Transverse colon (tissue), 4 donors: ENCODE data around the gene SERP2. TPM values are rescaled to one million over a fixed set of nuclear protein-coding genes. Genes with fewer than 3 reads are reported as not detected.

Experiments used
- DNase-seq: peaks from one replicate; pipeline ENCODE4 v3.0.0-alpha.2; 2019
- H3K27ac ChIP-seq, 4 donors: fragments of 200-600 bp; sonication (generic); 2 replicates each; pipeline ENCODE4 v1.5.1; 2016 to 2018; ENCODE audit warnings: inconsistent platforms in 4 of 4
- H3K27me3 ChIP-seq: fragments of 200-600 bp; sonication (generic); 2 replicates; pipeline ENCODE4 v1.5.1; 2017; ENCODE audit warnings: inconsistent platforms
- H3K36me3 ChIP-seq, 4 donors: fragments of 200-600 bp; sonication (generic); 2 replicates each; pipeline ENCODE4 v1.5.1; 2017 to 2019; ENCODE audit warnings: inconsistent platforms in 4 of 4
- H3K4me1 ChIP-seq, 4 donors: fragments of 200-600 bp; sonication (generic); 2 replicates each; pipeline ENCODE4 v1.5.1; 2017 to 2020; ENCODE audit warnings: inconsistent platforms in 4 of 4
- H3K4me3 ChIP-seq, 4 donors: fragments of 200-600 bp; sonication (generic); 1 replicate in 1 of 4; 2 replicates in 3 of 4; pipeline versions ENCODE4 v1.5.1 to v1.6.1; 2017 to 2019; ENCODE audit warnings: inconsistent platforms in 4 of 4
- H3K9me3 ChIP-seq, 2 donors: fragments of 200-600 bp; sonication (generic); 2 replicates each; pipeline ENCODE4 v1.5.1; 2017 to 2019; ENCODE audit warnings: inconsistent platforms in 2 of 2
- CTCF ChIP-seq, 5 experiments: fragments of 200-600 bp in 3 of 5; fragments of 450-650 bp in 2 of 5; sonication (generic) in 3 of 5; IDR thresholded peaks; 1 replicate in 2 of 5; 2 replicates in 3 of 5; pipeline ENCODE4 v1.5.1; 2016 to 2017; ENCODE audit warnings: antibody characterized with exemption in 5 of 5, inconsistent platforms in 3 of 5, mild to moderate bottlenecking in 2 of 5, moderate library complexity in 1 of 5
- EP300 ChIP-seq: sonication (generic); formaldehyde crosslinking; IDR thresholded peaks from one replicate; pipeline ENCODE4 v1.6.1; 2017; ENCODE audit warnings: antibody characterized with exemption, low read depth
- POLR2A ChIP-seq: fragments of 450-650 bp; IDR thresholded peaks from one replicate; pipeline ENCODE4 v1.6.1; 2016; ENCODE audit warnings: antibody characterized with exemption, mild to moderate bottlenecking, moderate library complexity
- POLR2AphosphoS5 ChIP-seq, 3 donors: sonication (generic); formaldehyde crosslinking; IDR thresholded peaks; one replicate each; pipeline ENCODE4 v1.6.1; 2016; ENCODE audit warnings: antibody characterized with exemption in 3 of 3
- WGBS, 2 donors: methylation state at CpG; one replicate each; pipeline ENCODE4 v1.1.5; 2018; ENCODE audit warnings: low coverage in 1 of 2; 5-methylcytosine and 5-hydroxymethylcytosine counted together
- in situ Hi-C, 4 donors: fragments of 200-750 bp; cut with MboI; loops; one replicate each; pipeline versions ENCODE4 v1.15.0 to v1.15.1; 2017; ENCODE audit warnings: low sequenced_read_pairs in 3 of 4, low pct_ligation_motif_present in 1 of 4, low pct_unique_long_range_greater_than_20kb in 1 of 4
- intact Hi-C: fragments of 100-400 bp; cut with DNase I; formaldehyde crosslinking; loops from one replicate; pipeline ENCODE4 v1.15.1; 2023; ENCODE audit warnings: low total_unique reads
- total RNA-seq, 4 donors: library from RNA; depleted of rRNA; stranded (reverse); fragments of >200 nt; gene quantifications; one replicate each; pipeline ENCODE4 v1.1.0, GENCODE V29; 2016

SERP2 gene
- total RNA-seq, 4 donors from 2014 or later: 1.8 to 2.4 TPM; not detected in 2

GRCh38 chr13:44383945-44384344 lies 10.3 kb downstream of the SERP2 start:
- 83 to 84% methylated on average over 3 to 5 of the region's 5 CpGs for WGBS, 2 donors
- intact Hi-C loops: no loop called here
- Histone ChIP-seq H3K27me3 (no peaks in the 10 kb centered on the region), H3K9me3 (no peaks in the 10 kb centered on the region), H3K4me1 (peaks cover 0 to 23% (median 6%) of the 10 kb centered on the region in 4 donors), H3K4me3 (no peak overlapping the region), H3K27ac (no peak overlapping the region), H3K36me3 (no peaks in the 10 kb centered on the region)
- DNase-seq: no peak
- in situ Hi-C loops: no loop called here
- TF ChIP-seq POLR2A (no peak), CTCF (IDR thresholded peaks at IDR 0.05) (no peak), EP300 (no peak), POLR2AphosphoS5 (IDR thresholded peaks at IDR 0.05) (no peak)

GRCh38 chr13:44384778-44385177 lies 11.2 kb downstream of the SERP2 start:
- in situ Hi-C loops: no loop called here

GRCh38 chr13:44385401-44385800 lies 11.8 kb downstream of the SERP2 start:
- Histone ChIP-seq H3K36me3 (no peaks in the 10 kb centered on the region), H3K4me3 (no peak overlapping the region), H3K27me3 (no peaks in the 10 kb centered on the region), H3K9me3 (no peaks in the 10 kb centered on the region), H3K4me1 (peaks cover 0 to 22% (median 7%) of the 10 kb centered on the region in 4 donors), H3K27ac (no peak overlapping the region)
- DNase-seq: no peak
- TF ChIP-seq POLR2AphosphoS5 (IDR thresholded peaks at IDR 0.05): no peak
- TF ChIP-seq POLR2A: no peak
- TF ChIP-seq EP300: no peak
- TF ChIP-seq CTCF (IDR thresholded peaks at IDR 0.05): no peak
- in situ Hi-C loops: no loop called here
- intact Hi-C loops: no loop called here
- WGBS, 2 donors: 90% methylated on average over 3 of the region's 3 CpGs; no CpG with 5 or more reads in 1 of the 2 donors

More at GRCh38 chr13:44384778-44385177, 11.2 kb downstream of the SERP2 start:
- no peaks in the 10 kb centered on the region for H3K9me3 ChIP-seq
- peaks cover 0 to 26% (median 9%) of the 10 kb centered on the region in 4 donors for H3K4me1 ChIP-seq
- WGBS, 2 donors: 93 to 95% methylated on average over 1 of the region's 1 CpG
- DNase-seq: no peak
- H3K36me3 ChIP-seq: no peaks in the 10 kb centered on the region
- intact Hi-C loops: no loop called here
- no peaks in the 10 kb centered on the region for H3K27me3 ChIP-seq
- no peak overlapping the region for H3K4me3 ChIP-seq
- TF ChIP-seq CTCF (IDR thresholded peaks at IDR 0.05): no peak
- no peak overlapping the region for H3K27ac ChIP-seq

GRCh38 chr13:44385847-44386246 lies 12.2 kb downstream of the SERP2 start:
- H3K9me3 ChIP-seq: no peaks in the 10 kb centered on the region
- intact Hi-C loops (no loop called here), in situ Hi-C loops (no loop called here)
- DNase-seq: no peak
- TF ChIP-seq POLR2AphosphoS5 (IDR thresholded peaks at IDR 0.05) (no peak), POLR2A (no peak), EP300 (no peak), CTCF (IDR thresholded peaks at IDR 0.05) (no peak)
- no peaks in the 10 kb centered on the region for H3K27me3 ChIP-seq
- WGBS, 2 donors: 88 to 94% methylated on average over 2 to 6 of the region's 6 CpGs
- H3K4me1 ChIP-seq: peaks cover 0 to 21% (median 7%) of the 10 kb centered on the region in 4 donors
- H3K4me3 ChIP-seq: no peak overlapping the region
- H3K36me3 ChIP-seq: no peaks in the 10 kb centered on the region
- H3K27ac ChIP-seq: no peak overlapping the region
